ENCODE data around the gene CRHR1.

The CRHR1 gene

DNA sequence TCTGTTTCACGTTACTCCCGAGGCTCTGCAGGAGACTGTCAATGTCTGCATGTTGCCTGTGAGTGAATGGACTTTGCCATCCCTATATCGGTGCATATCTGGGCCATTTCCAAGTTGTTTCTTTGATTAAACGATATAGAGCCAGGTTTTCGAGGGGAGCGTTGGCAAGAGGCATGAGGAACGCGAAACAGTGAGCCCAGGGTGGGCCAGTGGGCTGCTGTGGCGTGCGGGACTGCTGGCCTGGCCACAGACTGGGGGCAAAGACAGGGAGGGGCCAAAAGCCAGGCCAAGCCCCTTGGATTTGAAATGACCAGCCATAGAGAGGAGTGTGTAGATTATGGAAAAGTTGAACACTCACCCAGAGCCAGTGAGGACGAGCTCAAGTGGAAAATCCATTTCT, 3.5 kb downstream of the CRHR1 start:
- peaks cover 94% of the 10 kb centered on the region for H3K27me3 ChIP-seq (replicated peaks; ENCODE audit: insufficient read depth, low read length)
- H3K4me1 ChIP-seq (ENCODE audit: low read length): no peaks in the 10 kb centered on the region
- H3K4me3 ChIP-seq (ENCODE audit: low read length): no peak overlapping the region
- H3K36me3 ChIP-seq (replicated peaks; ENCODE audit: insufficient read depth, low read length): no peaks in the 10 kb centered on the region
- no peaks in the 10 kb centered on the region for H3K9me3 ChIP-seq (replicated peaks; ENCODE audit: insufficient read depth, low read length)
- no peak overlapping the region for H2AFZ ChIP-seq (ENCODE audit: low read length)
- H4K20me1 ChIP-seq (ENCODE audit: insufficient read depth, low read length): no peaks in the 10 kb centered on the region
- TF ChIP-seq EZH2 (optimal IDR thresholded peaks at IDR 0.05; ENCODE audit: low read depth, low read length) (no peak), EZH2phosphoT487 (IDR thresholded peaks at IDR 0.05; ENCODE audit: low read length) (no peak), CTCF (IDR thresholded peaks at IDR 0.05; ENCODE audit: low read length) (no peak)
- no peak overlapping the region for H3K27ac ChIP-seq (ENCODE audit: low read length)
- H3K79me2 ChIP-seq (ENCODE audit: low read length): no peaks in the 10 kb centered on the region
- H3K9me2 ChIP-seq (replicated peaks; ENCODE audit: insufficient read depth, low read length): no peaks in the 10 kb centered on the region
- no peak for DNase-seq
- no peak overlapping the region for H3K4me2 ChIP-seq (ENCODE audit: low read depth, low read length)
- no peaks in the 10 kb centered on the region for H3F3A ChIP-seq (ENCODE audit: insufficient read depth, low read length)
- H3K9ac ChIP-seq (ENCODE audit: low read length): no peak overlapping the region

GRCh38 chr17:45788057-45788456, 3.9 kb downstream of the CRHR1 start:
- H3K9me2 ChIP-seq (replicated peaks; ENCODE audit: insufficient read depth, low read length): no peaks in the 10 kb centered on the region
- no peaks in the 10 kb centered on the region for H3K36me3 ChIP-seq (replicated peaks; ENCODE audit: insufficient read depth, low read length)
- H2AFZ ChIP-seq (ENCODE audit: low read length): no peak overlapping the region
- DNase-seq: no peak
- no peaks in the 10 kb centered on the region for H3K9me3 ChIP-seq (replicated peaks; ENCODE audit: insufficient read depth, low read length)
- H3K9ac ChIP-seq (ENCODE audit: low read length): no peak overlapping the region
- no peaks in the 10 kb centered on the region for H3K79me2 ChIP-seq (ENCODE audit: low read length)
- H3K27me3 ChIP-seq (replicated peaks; ENCODE audit: insufficient read depth, low read length): peaks cover 93% of the 10 kb centered on the region
- no peaks in the 10 kb centered on the region for H4K20me1 ChIP-seq (ENCODE audit: insufficient read depth, low read length)
- no peaks in the 10 kb centered on the region for H3K4me1 ChIP-seq (ENCODE audit: low read length)
- H3K4me3 ChIP-seq (ENCODE audit: low read length): no peak overlapping the region
- no peak overlapping the region for H3K27ac ChIP-seq (ENCODE audit: low read length)
- no peak overlapping the region for H3K4me2 ChIP-seq (ENCODE audit: low read depth, low read length)
- TF ChIP-seq CTCF (IDR thresholded peaks at IDR 0.05; ENCODE audit: low read length) (no peak), EZH2phosphoT487 (IDR thresholded peaks at IDR 0.05; ENCODE audit: low read length) (no peak), EZH2 (optimal IDR thresholded peaks at IDR 0.05; ENCODE audit: low read depth, low read length) (no peak)
- H3F3A ChIP-seq (ENCODE audit: insufficient read depth, low read length): no peaks in the 10 kb centered on the region

DNA sequence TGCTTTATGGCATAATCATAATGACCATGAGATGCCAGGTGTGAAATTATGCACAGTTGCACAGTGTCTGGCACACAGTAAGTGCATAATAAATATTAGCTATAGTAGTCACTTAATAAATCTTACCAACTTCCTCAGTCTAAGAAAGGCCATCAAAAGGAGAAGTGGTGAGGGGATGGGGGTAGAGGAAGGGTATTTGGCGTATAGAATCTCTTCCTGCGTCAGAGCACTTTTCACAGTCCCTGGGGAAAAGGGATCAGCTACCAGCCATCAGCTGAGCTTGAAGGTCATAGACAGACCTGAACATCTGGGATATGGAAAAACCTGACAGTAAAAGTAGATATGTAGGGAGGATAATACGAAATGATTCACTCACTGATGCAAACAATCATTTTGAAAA, 5.8 kb downstream of the CRHR1 start:
- Histone ChIP-seq H3K9ac (ENCODE audit: low read length) (no peak overlapping the region), H4K20me1 (ENCODE audit: insufficient read depth, low read length) (no peaks in the 10 kb centered on the region), H3K4me3 (ENCODE audit: low read length) (no peak overlapping the region), H3K27me3 (replicated peaks; ENCODE audit: insufficient read depth, low read length) (peaks cover 95% of the 10 kb centered on the region), H3K9me3 (replicated peaks; ENCODE audit: insufficient read depth, low read length) (no peaks in the 10 kb centered on the region), H3K4me1 (ENCODE audit: low read length) (no peaks in the 10 kb centered on the region), H3F3A (ENCODE audit: insufficient read depth, low read length) (no peaks in the 10 kb centered on the region), H3K79me2 (ENCODE audit: low read length) (no peaks in the 10 kb centered on the region), H3K36me3 (replicated peaks; ENCODE audit: insufficient read depth, low read length) (no peaks in the 10 kb centered on the region), H3K27ac (ENCODE audit: low read length) (no peak overlapping the region), H3K9me2 (replicated peaks; ENCODE audit: insufficient read depth, low read length) (no peaks in the 10 kb centered on the region), H2AFZ (ENCODE audit: low read length) (no peak overlapping the region), H3K4me2 (ENCODE audit: low read depth, low read length) (no peak overlapping the region)
- TF ChIP-seq EZH2phosphoT487 (IDR thresholded peaks at IDR 0.05; ENCODE audit: low read length) (no peak), CTCF (IDR thresholded peaks at IDR 0.05; ENCODE audit: low read length) (no peak), EZH2 (optimal IDR thresholded peaks at IDR 0.05; ENCODE audit: low read depth, low read length) (no peak)
- no peak for DNase-seq
